ENCODE measurements around the gene HSF5.
"Not testable (repeated sequence)": the region's sequence is repeated elsewhere in the genome, so short reads cannot be mapped to it uniquely, and the experiment has no call there.

Gene HSF5

GRCh38 chr17:58517928-58518609, 29.9 kb upstream of the HSF5 start:
- in situ Hi-C loops (cut with HindIII; ENCODE audit: low sequenced_read_pairs) = no loop called here

GRCh38 chr17:58517378-58517927, 29.2 kb upstream of the HSF5 start:
- in situ Hi-C loops (cut with HindIII; ENCODE audit: low sequenced_read_pairs) = no loop called here

DNA sequence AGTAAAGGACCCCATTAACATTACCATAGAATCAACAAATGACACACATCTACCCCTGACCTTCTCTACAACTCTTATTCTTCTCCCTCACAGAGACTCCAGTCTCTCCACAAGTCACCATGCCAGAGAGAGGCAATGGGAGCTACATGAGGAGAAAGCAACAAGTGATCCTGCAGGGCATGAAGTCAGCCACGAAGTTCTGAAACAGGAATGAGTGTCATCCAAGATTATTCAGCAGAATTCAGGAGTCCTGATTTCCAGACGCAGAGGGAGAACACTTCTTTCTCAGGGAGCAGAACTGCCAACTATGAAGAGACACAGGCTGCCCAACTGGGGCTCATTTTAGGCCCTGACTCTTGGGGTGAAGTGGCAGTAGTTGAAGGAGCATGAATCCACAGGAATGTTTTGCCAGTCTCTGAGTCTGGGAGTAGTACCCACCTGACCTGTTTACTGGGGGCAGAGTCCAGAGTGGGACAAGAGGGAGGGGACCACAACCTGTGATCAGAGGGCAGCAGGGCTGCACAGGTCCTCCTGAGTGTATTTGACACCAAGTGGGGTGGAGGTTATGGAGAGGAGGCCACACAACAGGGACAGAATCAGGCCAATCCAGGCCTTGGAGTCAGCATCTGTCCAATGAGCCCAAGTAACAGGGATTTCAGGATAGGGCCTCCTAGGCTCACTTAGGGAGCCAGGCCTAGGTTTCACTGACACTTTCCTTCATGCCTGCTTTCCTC, 28.6 kb upstream of the HSF5 start:
- in situ Hi-C loops (cut with HindIII; ENCODE audit: low sequenced_read_pairs) = no loop called here

DNA sequence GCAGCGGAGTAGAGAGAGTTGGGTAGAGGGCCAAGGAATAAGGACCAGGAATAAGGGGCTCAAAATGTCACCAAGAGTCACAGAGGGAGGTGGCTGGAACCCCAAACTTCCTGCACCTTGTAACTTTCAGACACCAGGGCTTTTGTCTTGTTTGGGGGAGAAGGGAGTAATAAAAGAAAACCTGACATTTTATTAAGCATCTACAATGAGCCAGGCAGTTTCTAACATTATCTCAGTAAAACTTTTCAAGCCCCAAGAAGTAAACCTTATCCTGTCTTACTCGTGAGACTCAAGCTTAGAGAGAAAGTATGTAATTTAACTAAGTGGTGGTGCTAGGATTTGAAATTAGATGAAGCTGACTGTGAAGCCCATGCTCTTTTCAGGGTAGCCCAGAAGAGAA, 27.1 kb upstream of the HSF5 start:
- in situ Hi-C loops (cut with HindIII; ENCODE audit: low sequenced_read_pairs) = no loop called here

DNA sequence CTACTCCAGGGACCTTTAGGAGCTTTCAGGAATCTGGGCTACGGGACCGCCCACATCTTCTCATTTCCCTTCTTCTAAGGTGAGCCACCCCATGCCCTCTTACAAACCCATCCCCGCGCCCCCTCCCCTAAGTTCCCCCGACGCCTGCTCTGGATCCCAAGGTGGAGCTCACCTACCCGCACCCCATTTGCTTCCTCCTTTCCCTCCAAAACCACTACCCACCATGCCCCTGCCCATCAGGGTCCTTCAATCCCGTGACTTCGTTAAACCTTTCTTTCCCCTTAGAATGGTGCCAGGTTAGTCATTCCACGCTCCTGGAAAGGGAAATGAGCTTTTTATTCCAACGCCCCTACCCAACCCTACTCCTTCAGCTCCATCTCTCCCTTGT, 26.6 kb upstream of the HSF5 start:
- in situ Hi-C loops (cut with HindIII; ENCODE audit: low sequenced_read_pairs) = no loop called here

GRCh38 chr17:58513965-58514769, 26.0 kb upstream of the HSF5 start, which contains the start of gene MTMR4:
MTMR4 (minus strand) TSS chr17:58514638; CDS start chr17:58514407, 231 bp downstream.
- in situ Hi-C loops (cut with HindIII; ENCODE audit: low sequenced_read_pairs) = no loop called here

GRCh38 chr17:58513267-58513964, 25.2 kb upstream of the HSF5 start:
- in situ Hi-C loops (cut with HindIII; ENCODE audit: low sequenced_read_pairs) = no loop called here

GRCh38 chr17:58510075-58510474, 21.9 kb upstream of the HSF5 start:
- in situ Hi-C loops (cut with HindIII; ENCODE audit: low sequenced_read_pairs) = no loop called here

DNA sequence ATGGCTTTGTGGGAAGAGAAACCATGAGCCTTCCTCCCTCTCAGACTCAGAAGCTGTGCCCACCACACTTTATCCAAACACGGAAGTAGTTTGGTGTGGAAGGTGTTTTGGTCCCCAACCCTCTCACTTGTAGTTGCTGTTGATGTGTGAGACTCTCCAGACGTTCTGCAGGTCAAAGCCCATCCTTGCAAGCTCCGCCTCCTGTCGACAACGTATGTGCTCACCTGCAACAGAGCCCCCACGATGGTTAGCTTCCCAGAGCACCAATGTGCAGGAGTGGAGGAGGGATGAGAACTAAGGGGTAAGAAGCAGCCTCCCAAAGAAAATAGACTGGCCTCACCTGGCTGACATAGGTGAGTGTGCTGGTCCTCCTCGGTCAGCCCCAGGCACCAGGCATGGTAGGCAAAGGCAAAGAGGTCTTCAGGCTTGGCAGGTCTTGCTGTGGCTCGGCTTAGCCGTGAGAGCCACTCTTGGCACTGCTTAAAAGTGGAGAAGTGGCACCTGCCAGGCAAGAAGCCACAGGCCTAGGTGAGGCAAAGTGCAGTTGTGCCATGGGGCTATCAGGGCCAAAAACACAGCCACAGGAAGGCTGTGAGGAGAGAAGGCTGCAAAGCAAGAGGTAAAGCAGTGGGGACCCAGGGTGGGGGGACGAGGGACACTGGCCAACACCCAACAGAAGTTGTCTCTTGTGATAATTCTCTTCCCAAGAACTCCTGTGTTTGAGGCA, 20.3 kb upstream of the HSF5 start:
- in situ Hi-C loops (cut with HindIII; ENCODE audit: low sequenced_read_pairs) = no loop called here

GRCh38 chr17:58507123-58507634, 19.0 kb upstream of the HSF5 start:
- in situ Hi-C loops (cut with HindIII; ENCODE audit: low sequenced_read_pairs) = no loop called here

DNA sequence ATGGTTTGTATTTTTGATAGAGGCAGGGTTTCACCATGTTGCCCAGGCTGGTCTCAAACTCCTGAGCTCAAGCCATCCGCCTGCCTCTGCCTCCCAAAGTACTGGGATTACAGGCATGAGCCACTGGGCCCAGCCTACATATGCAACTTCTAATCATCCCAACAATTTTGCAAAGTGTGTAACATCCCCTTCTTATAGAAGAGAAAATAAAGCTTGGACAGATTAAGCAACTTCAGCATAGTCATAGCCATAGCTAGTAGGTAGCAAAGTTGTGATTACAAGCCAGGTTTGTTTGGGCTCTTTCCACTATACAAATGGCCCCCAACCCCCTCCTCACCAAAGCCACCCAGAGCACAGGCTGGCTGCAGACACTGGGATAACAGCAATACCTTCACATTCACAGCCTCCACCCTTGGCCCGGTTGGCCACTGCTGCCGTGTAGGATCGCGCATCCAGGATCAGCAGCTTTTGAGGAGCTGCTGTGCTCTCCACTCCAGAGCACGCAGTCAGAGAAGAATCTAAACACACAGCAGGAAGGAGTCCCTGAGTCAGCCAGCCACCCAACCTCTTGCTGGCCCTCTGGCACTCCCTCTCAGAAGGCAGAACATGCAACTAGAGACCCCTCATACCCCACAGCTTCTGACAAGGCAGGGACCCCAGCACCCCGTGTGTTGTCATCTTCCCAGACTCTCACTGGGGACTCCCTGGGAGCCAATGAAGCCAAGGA, 18.3 kb upstream of the HSF5 start:
- in situ Hi-C loops (cut with HindIII; ENCODE audit: low sequenced_read_pairs) = no loop called here

DNA sequence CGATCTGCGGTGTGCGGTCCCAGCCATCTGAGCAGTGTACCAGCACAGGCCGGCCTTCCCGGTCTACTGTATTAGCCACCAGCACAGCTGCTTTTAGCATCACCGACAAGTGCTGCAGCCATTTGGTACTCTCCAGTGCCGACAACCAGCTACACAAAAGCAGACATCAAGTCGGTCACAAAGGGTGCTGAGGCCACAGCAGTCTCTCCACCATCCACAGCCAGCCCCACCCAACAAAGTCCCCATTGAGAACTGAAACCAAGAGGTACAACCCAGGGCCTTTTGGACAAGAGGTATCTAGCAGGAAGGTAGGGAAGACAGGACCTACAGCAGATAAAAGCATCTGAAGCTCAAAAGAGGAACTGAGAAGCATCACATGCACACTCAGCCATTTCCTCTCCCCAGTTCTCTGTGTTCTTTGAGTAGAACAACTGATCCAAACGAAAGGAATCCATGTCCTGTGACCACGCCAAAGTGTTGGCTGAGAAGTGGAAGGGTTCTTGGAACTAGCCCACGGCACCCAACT, 16.7 kb upstream of the HSF5 start:
- in situ Hi-C loops (cut with HindIII; ENCODE audit: low sequenced_read_pairs) = no loop called here

DNA sequence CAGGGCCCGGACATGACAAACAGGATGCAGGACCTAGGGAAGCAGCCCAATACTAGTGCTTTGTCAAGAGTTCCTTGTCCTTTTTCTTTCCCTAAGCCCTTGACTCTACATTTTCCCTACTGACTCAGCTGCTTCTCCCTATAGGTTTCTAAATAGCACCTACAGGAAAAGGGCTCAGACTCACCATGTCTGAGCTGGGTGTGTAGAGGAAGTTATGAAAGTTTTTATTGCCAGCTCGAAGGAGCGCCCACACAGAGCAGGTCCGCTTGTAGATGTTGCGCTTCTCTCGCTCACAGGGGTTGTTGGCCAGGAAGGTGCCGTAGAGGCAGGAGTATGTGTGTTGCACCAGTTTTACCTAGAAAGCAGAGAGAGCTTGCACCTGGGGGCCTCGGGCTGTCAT, 15.7 kb upstream of the HSF5 start:
- in situ Hi-C loops (cut with HindIII; ENCODE audit: low sequenced_read_pairs) = no loop called here

DNA sequence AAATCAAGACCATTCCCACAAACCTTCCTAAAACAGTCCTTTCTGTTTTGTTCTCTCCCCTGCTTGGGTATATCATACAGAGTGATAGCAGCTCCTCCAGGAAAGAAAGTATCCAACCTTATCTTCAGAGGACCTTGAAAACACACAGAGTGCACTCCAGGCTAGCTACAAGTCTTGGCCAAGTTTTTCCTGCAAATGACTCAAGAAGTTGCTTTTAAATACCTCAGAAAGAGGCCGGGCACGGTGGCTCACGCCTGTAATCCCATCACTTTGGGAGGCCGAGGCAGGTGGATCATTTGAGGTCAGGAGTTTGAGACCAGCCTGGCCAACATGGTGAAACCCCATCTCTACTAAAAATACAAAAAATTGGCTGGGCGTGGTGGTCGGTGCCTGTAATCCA, 14.9 kb upstream of the HSF5 start:
- in situ Hi-C loops (cut with HindIII; ENCODE audit: low sequenced_read_pairs) = not testable (repeated sequence)

GRCh38 chr17:58501451-58501850, 13.2 kb upstream of the HSF5 start:
- in situ Hi-C loops (cut with HindIII; ENCODE audit: low sequenced_read_pairs) = no loop called here

- in situ Hi-C loops (cut with HindIII; ENCODE audit: low sequenced_read_pairs) = loop anchor here (5.0 kb wide), 1 partner anchor 201 kb away; no protein-coding TSS in a partner anchor
These were observed 10.1 kb upstream of the HSF5 start for GRCh38 chr17:58498177-58498828.

DNA sequence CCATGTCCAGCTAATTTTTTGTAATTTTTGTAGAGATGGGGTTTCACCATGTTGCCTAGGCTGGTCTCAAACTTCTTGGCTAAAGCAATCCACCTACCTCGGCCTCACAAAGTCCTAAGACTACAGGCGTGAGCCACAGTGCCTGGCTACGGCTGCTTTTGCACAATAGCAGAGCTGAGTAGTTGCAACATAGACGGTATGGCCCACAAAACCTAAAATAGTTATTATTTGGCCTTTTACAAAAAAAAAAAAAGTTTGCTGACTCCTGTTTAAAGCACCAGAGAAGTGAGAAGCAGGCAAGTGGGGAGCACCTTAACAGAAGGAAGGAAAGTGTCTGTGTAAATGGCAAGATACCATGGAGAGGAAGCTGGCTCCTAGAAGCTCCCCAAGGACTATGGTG, 5.3 kb upstream of the HSF5 start:
- in situ Hi-C loops (cut with HindIII; ENCODE audit: low sequenced_read_pairs) = no loop called here

Measured in endothelial cell of hepatic sinusoid (primary cell).